Kidney (tissue), 14 donors: ENCODE measurements around the gene PAFAH1B1. TPM values are rescaled to one million over a fixed set of nuclear protein-coding genes. Genes with fewer than 3 reads are reported as not detected.

ENCODE experiments used
- DNase-seq, 5 donors: peaks; one replicate each; pipeline ENCODE4 v3.0.0-alpha.2; 2013 to 2020
- FAIRE-seq: peaks from 2 replicates; lab custom pipeline; 2012; peaks lifted over from hg19 to GRCh38; lab: Jason Lieb, UNC
- H3K27ac ChIP-seq, 2 donors: one replicate each; pipeline ENCODE4 v1.7.0; 2013; ENCODE audit warnings: low read depth in 2 of 2, low read length in 2 of 2, inconsistent platforms in 1 of 2
- H3K27me3 ChIP-seq: one replicate; pipeline ENCODE4 v1.7.1; 2013; ENCODE audit warnings: low read length, inconsistent platforms; ENCODE audit not compliant: control insufficient read depth, insufficient read depth
- H3K36me3 ChIP-seq, 3 donors: one replicate each; pipeline versions ENCODE4 v1.7.0 to v1.7.1; 2013; ENCODE audit warnings: low read length in 3 of 3, control low read depth in 1 of 3, inconsistent platforms in 1 of 3; ENCODE audit not compliant: insufficient read depth in 3 of 3, control insufficient read depth in 2 of 3
- H3K4me1 ChIP-seq, 3 donors: one replicate each; pipeline versions ENCODE4 v1.7.0 to v1.7.1; 2013; ENCODE audit warnings: low read length in 3 of 3, inconsistent platforms in 1 of 3, low read depth in 1 of 3; ENCODE audit not compliant: control insufficient read depth in 2 of 3, insufficient read depth in 2 of 3
- H3K4me3 ChIP-seq, 3 donors: one replicate each; pipeline versions ENCODE4 v1.7.0 to v1.8.1; 2013; ENCODE audit warnings: low read length in 3 of 3, control low read depth in 1 of 3, inconsistent platforms in 1 of 3
- H3K9ac ChIP-seq, 3 donors: one replicate each; pipeline versions ENCODE4 v1.7.0 to v1.7.1; 2013; ENCODE audit warnings: low read length in 3 of 3, control low read depth in 1 of 3, inconsistent platforms in 1 of 3
- H3K9me3 ChIP-seq, 3 donors: one replicate each; pipeline versions ENCODE4 v1.7.0 to v1.7.1; 2013; ENCODE audit warnings: low read length in 3 of 3, control low read depth in 1 of 3, inconsistent platforms in 1 of 3; ENCODE audit not compliant: control insufficient read depth in 2 of 3, insufficient read depth in 1 of 3
- intact Hi-C: fragments of 100-400 bp; cut with DNase I; formaldehyde crosslinking; loops from one replicate; pipeline ENCODE4 v1.11.1; 2022
- polyA plus RNA-seq: library from polyadenylated mRNA; stranded (reverse); fragments of 350-450 nt; fragmentation: Illumina TruSeq; extraction: RNeasy Lipid Tissue Mini Kit (QIAGEN cat#74804); gene quantifications from one replicate; pipeline ENCODE4 v1.2.3, GENCODE V29; 2014; ENCODE audit warnings: low read depth, low replicate concordance; ENCODE audit not compliant: insufficient read depth
- total RNA-seq: library from RNA; stranded (reverse); fragmentation: NEBNext Ultra II Directional; extraction: Animal tissue kit (Norgen Biotek cat#: 25700); gene quantifications from one replicate; pipeline ENCODE4 v1.2.1, GENCODE V29; 2021
- TF ChIP-seq, protein P1 (sequence below): IDR thresholded peaks from 3 replicates; pipeline ENCODE4 v1.5.1; 2012; ENCODE audit warnings: mild to moderate bottlenecking, moderate library complexity, borderline replicate concordance; ENCODE audit not compliant: insufficient read depth; ENCODE audit errors: extremely low read depth
- donor health status: control.
- donor health status: control.
- donor health status: control.
- donor health status: control.
- donor health status: control.
- donor health status: DM: yes; HTN: yes; CAD: no.
- donor health status: Normal renal cell carcinoma (clear cell type).

Gene PAFAH1B1
- total and polyA plus RNA-seq, 2 donors from 2014 or later = 46.7 to 125 TPM

DNA sequence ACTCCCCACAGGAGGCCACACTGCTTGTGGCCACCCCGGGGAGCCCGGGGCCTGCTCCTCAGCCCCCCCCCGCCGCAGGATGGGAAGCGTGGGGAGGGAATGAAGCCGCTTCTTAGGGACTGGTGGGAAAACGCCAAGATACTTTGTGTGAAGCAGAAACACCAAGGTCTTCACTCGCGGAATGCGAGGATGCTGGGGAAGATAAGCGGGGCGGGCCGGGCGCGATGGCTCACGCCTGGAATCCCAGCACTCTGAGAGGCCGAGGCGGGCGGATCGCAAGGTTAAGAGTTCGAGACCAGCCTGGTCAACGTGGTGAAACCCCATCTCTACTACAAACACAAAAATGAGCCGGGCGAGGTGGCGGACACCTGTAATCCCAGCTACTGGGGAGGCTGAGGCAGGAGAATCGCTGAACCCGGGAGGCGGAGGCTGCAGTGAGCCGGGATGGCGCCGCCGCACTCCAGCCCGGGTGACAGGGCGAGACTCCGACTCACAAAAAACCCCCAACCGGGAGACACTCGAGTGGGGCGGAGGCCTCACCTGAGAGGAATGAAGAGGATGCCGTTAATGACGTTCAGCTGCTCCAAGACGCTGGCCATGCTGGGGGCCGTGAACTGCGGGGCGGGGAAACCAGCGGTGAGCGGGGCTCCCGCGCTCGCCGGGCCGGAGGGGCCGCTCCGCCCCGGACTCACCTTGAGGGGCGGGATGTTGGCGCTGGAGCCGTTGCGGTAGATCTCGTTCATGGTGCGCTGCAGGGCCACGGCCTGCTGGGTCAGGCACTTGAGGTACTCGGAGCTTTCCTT, 97.8 kb downstream of the PAFAH1B1 start:
- peak in 2 of 5 donors; percentile 39 to 63 for DNase-seq
- intact Hi-C loops = no loop called here
- Histone ChIP-seq H3K27ac (no peak overlapping the region), H3K9ac (no peak overlapping the region), H3K4me3 (no peak overlapping the region), H3K4me1 (no peaks in the 10 kb centered on the region), H3K27me3 (no peaks in the 10 kb centered on the region), H3K36me3 (peaks cover 0 to 17% (median 5%) of the 10 kb centered on the region in 3 donors), H3K9me3 (no peaks in the 10 kb centered on the region)
- TF ChIP-seq, protein P1, sequence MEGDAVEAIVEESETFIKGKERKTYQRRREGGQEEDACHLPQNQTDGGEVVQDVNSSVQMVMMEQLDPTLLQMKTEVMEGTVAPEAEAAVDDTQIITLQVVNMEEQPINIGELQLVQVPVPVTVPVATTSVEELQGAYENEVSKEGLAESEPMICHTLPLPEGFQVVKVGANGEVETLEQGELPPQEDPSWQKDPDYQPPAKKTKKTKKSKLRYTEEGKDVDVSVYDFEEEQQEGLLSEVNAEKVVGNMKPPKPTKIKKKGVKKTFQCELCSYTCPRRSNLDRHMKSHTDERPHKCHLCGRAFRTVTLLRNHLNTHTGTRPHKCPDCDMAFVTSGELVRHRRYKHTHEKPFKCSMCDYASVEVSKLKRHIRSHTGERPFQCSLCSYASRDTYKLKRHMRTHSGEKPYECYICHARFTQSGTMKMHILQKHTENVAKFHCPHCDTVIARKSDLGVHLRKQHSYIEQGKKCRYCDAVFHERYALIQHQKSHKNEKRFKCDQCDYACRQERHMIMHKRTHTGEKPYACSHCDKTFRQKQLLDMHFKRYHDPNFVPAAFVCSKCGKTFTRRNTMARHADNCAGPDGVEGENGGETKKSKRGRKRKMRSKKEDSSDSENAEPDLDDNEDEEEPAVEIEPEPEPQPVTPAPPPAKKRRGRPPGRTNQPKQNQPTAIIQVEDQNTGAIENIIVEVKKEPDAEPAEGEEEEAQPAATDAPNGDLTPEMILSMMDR = no peak
- no peak for FAIRE-seq

DNA sequence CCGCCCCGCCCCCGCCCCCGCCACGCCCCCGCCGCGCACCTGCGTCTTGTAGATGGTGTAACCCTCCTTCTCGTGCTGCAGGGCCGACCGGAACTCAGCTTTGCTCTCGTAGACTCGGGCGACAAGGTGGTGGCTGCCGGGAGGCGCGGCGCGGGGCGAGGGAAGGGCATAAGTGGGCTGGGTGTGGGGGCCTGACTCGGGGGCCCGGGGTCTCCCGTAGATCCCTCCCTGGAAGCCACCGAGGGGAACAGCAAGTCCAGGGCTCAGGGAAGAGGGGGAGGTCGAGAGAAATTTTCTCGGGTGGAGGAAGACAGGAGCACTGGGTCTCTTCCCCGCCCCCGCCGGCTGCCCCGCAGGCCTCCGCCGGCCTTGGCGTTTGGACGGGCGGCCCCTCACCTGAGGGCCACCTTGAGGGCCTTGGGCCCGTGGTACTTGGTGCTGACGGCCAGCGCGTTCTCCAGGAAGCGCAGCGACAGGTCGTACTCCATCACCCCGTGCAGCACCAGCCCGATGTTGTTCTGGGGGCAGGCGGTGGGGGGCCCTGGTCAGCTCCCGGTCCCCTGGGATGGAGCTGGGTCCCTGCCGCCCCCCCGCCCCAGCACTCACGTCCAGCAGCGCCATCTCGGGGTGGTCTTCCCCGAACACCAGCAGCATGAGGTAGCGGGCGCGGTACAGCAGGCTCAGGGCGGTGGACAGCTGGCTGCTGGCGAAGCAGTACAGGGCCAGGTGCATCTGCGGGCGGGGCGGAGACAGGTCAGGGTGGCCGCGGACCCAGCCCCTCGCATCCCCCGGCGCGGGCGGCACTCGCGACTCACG, 98.7 kb downstream of the PAFAH1B1 start:
- TF ChIP-seq, protein P1 = no peak
- Histone ChIP-seq H3K4me3 (no peak overlapping the region), H3K9me3 (no peaks in the 10 kb centered on the region), H3K4me1 (no peaks in the 10 kb centered on the region), H3K27ac (no peak overlapping the region), H3K36me3 (peaks cover 0 to 17% (median 10%) of the 10 kb centered on the region in 3 donors), H3K27me3 (no peaks in the 10 kb centered on the region), H3K9ac (no peak overlapping the region)
- DNase-seq = peak in 3 of 5 donors; percentile 36 to 76 (median 45)
- intact Hi-C loops = no loop called here
- no peak for FAIRE-seq

DNA sequence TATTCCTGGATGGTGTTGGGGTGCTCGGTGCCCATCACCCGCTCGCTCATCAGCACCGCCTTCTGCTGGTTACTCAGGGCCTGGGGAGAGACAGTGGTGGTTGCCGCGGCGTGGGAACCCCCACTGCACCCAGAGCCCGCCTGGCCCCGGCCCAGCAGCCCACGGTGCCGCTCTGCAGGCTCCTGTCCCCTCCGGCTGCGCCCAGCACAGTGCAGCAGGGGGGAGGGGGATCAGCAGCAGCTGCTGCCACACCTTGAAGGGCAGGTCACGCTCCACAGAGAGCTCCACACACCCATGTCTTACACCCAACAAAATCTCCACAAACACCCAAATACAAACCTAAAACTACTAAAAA, 99.3 kb downstream of the PAFAH1B1 start:
- no peaks in the 10 kb centered on the region for H3K9me3 ChIP-seq

More for the DNA sequence above, 99.3 kb downstream of the PAFAH1B1 start:
- H3K4me3 ChIP-seq = no peak overlapping the region
- intact Hi-C loops = no loop called here
- FAIRE-seq (no peak), DNase-seq (no peak)
- H3K27ac ChIP-seq = no peak overlapping the region
- TF ChIP-seq, protein P1 = no peak
- H3K36me3 ChIP-seq = peaks cover 0 to 17% (median 10%) of the 10 kb centered on the region in 3 donors
- no peaks in the 10 kb centered on the region for H3K4me1 ChIP-seq
- H3K9ac ChIP-seq = no peak overlapping the region
- no peaks in the 10 kb centered on the region for H3K27me3 ChIP-seq
